ENCODE measurements around the gene CELSR3.

The CELSR3 gene

GRCh38 chr3:48687220-48687678 is 24.6 kb upstream of the CELSR3 start:
- DNase-seq (ENCODE audit: low read depth): no peak

GRCh38 chr3:48686538-48687219 is 24.0 kb upstream of the CELSR3 start:
- no peak for DNase-seq (ENCODE audit: low read depth)

- peak; percentile 63 for DNase-seq (ENCODE audit: low read depth)
Observed at GRCh38 chr3:48685603-48686511, 23.2 kb upstream of the CELSR3 start, which contains the start of gene NCKIPSD. Gene NCKIPSD, minus strand, starts transcription at chr3:48685915. Its CDS starts 108 bp downstream, at chr3:48685807.

GRCh38 chr3:48685293-48685602 is 22.6 kb upstream of the CELSR3 start:
- DNase-seq (ENCODE audit: low read depth): no peak

- DNase-seq (ENCODE audit: low read depth): no peak
Observed at GRCh38 chr3:48684480-48685143, 21.9 kb upstream of the CELSR3 start.

- DNase-seq (ENCODE audit: low read depth): no peak
Observed at GRCh38 chr3:48684054-48684349, 21.3 kb upstream of the CELSR3 start.

GRCh38 chr3:48682786-48683185 is 20.1 kb upstream of the CELSR3 start:
- DNase-seq (ENCODE audit: low read depth): no peak

- DNase-seq (ENCODE audit: low read depth): no peak
Observed at GRCh38 chr3:48681974-48682610, 19.4 kb upstream of the CELSR3 start.

GRCh38 chr3:48681541-48681880 is 18.8 kb upstream of the CELSR3 start:
- DNase-seq (ENCODE audit: low read depth): no peak

GRCh38 chr3:48680811-48681540 is 18.3 kb upstream of the CELSR3 start:
- DNase-seq (ENCODE audit: low read depth): no peak

GRCh38 chr3:48679411-48680391 is 17.0 kb upstream of the CELSR3 start:
- no peak for DNase-seq (ENCODE audit: low read depth)

GRCh38 chr3:48678566-48679380 is 16.1 kb upstream of the CELSR3 start:
- DNase-seq (ENCODE audit: low read depth): no peak

GRCh38 chr3:48678056-48678455 is 15.4 kb upstream of the CELSR3 start:
- no peak for DNase-seq (ENCODE audit: low read depth)

GRCh38 chr3:48674505-48674904 is 11.8 kb upstream of the CELSR3 start:
- no peak for DNase-seq (ENCODE audit: low read depth)

- no peak for DNase-seq (ENCODE audit: low read depth)
Observed at GRCh38 chr3:48672522-48672921, 9.8 kb upstream of the CELSR3 start.

GRCh38 chr3:48664929-48665328 is 2.2 kb upstream of the CELSR3 start:
- DNase-seq (ENCODE audit: low read depth): no peak

GRCh38 chr3:48664313-48664644 is 1.6 kb upstream of the CELSR3 start:
- no peak for DNase-seq (ENCODE audit: low read depth)

- peak; percentile 96 for DNase-seq (ENCODE audit: low read depth)
Observed at GRCh38 chr3:48663489-48664312, 1.0 kb upstream of the CELSR3 start.

GRCh38 chr3:48662145-48662752 is 437 bp downstream of the CELSR3 start:
- no peak for DNase-seq (ENCODE audit: low read depth)
